ENCODE data around the gene KCNQ4. TPM values are rescaled to one million over a fixed set of nuclear protein-coding genes. Genes with fewer than 3 reads are reported as not detected.

KCNQ4 gene
- total and polyA plus RNA-seq, 7 donors: 1.9 to 9.1 (median 4.6) TPM

DNA sequence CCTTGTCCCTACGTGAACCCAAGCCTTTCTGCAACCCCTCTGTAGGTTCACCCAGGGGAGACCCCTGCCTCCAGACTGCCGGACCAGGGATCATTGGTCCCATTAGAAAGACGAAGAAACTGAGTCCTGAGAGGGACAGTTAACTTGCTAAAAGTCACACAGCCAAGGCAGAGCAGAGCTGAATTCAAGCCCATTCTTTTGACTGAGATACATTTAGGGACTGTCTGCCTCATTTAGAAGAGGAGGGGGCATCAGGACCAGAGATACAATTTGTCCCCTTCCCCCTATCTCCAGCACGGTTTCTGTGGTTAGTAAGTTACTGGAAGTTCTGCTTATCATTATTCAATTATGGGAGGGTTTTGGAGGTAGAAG, 19.1 kb downstream of the KCNQ4 start:
- DNase-seq: no peak
- no peak for ATAC-seq
- no peaks in the 10 kb centered on the region for H3K9me3 ChIP-seq
- 51 to 79% (median 62%) methylated on average over 4 of the region's 4 CpGs for WGBS, 3 donors
- peak overlapping the region; percentile 67 for H3K27ac ChIP-seq
- TF ChIP-seq CTCF (IDR thresholded peaks at IDR 0.05): no peak
- peak overlapping the region; percentile 55 for H3K4me3 ChIP-seq
- no peaks in the 10 kb centered on the region for H3K27me3 ChIP-seq (ENCODE audit: insufficient read depth in 3 of 3, low read length in 2 of 3)
- H3K4me1 ChIP-seq: peaks cover 59% of the 10 kb centered on the region
- no peaks in the 10 kb centered on the region for H3K36me3 ChIP-seq (ENCODE audit: insufficient read depth in 1 of 2, low read depth in 1 of 2)
- intact Hi-C loops (cut with DNase I): no loop called here

DNA sequence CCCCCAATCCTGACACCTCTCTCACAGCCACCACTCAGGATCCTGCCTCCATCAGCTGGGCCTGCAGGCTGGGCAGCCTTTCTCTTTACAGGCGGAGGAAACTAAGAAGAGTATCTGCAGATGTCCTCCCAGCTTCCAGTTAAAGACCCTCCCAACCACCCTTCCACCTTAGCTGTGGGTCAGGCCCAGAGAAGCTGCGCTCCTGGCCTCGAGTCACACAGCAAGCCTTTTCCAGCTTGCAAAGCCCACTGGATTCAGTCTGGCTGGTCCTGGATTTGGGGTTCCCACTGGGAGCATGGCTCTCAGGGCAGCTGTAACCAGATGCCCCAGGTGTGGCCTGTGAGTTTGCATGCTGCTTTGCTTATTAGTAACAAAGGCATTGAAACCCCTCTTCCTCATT, 19.9 kb downstream of the KCNQ4 start:
- H3K27ac ChIP-seq: peak overlapping the region; percentile 67
- H3K27me3 ChIP-seq (ENCODE audit: insufficient read depth in 3 of 3, low read length in 2 of 3): no peaks in the 10 kb centered on the region
- intact Hi-C loops (cut with DNase I): no loop called here
- H3K4me1 ChIP-seq: peaks cover 54% of the 10 kb centered on the region
- H3K4me3 ChIP-seq: no peak overlapping the region
- no peak for ATAC-seq
- H3K36me3 ChIP-seq (ENCODE audit: insufficient read depth in 1 of 2, low read depth in 1 of 2): no peaks in the 10 kb centered on the region
- no peaks in the 10 kb centered on the region for H3K9me3 ChIP-seq
- DNase-seq: no peak
- no peak for TF ChIP-seq CTCF (IDR thresholded peaks at IDR 0.05)
- 85 to 91% (median 90%) methylated on average over 3 of the region's 3 CpGs for WGBS, 3 donors

DNA sequence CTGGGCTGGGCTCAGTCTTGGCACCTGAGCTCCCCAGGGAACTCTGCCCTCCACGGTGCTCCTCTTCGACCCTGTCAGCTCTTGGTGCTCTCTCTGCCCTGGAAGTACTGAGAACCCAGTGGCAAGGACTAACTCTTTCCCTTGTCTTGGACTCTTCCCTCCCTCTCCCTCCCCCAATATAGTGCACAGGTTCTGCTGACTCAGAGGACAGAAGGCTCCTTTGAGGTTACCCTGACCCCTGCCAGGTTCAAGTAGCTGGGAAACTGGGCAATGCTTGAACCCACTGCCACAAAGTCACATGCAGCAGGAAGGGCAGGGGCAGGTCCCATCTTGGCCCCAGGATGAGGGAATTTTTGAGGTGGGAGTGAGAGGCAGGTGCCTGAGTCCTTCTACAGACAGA, 20.3 kb downstream of the KCNQ4 start:
- DNase-seq: no peak

GRCh38 chr1:40806240-40806639, 22.7 kb downstream of the KCNQ4 start:
- intact Hi-C loops (cut with DNase I): no loop called here
- H3K27ac ChIP-seq: peak overlapping the region; percentile 65
- no peaks in the 10 kb centered on the region for H3K36me3 ChIP-seq (ENCODE audit: insufficient read depth in 1 of 2, low read depth in 1 of 2)
- ATAC-seq (no peak), DNase-seq (no peak)
- TF ChIP-seq CTCF (IDR thresholded peaks at IDR 0.05): no peak
- H3K27me3 ChIP-seq (ENCODE audit: insufficient read depth in 3 of 3, low read length in 2 of 3): no peaks in the 10 kb centered on the region
- H3K9me3 ChIP-seq: no peaks in the 10 kb centered on the region
- peaks cover 34% of the 10 kb centered on the region for H3K4me1 ChIP-seq
- 83 to 92% (median 85%) methylated on average over 3 of the region's 3 CpGs for WGBS, 3 donors
- no peak overlapping the region for H3K4me3 ChIP-seq

More for the DNA sequence above, 20.3 kb downstream of the KCNQ4 start:
- 26 to 42% (median 39%) methylated on average over 2 of the region's 2 CpGs for whole genome bisulfite sequencing, 3 donors
- no peak for ATAC-seq
- intact Hi-C loops (cut with DNase I): no loop called here
- Histone ChIP-seq H3K4me3 (no peak overlapping the region), H3K4me1 (peaks cover 50% of the 10 kb centered on the region), H3K9me3 (no peaks in the 10 kb centered on the region), H3K27ac (no peak overlapping the region), H3K27me3 (ENCODE audit: insufficient read depth in 3 of 3, low read length in 2 of 3) (no peaks in the 10 kb centered on the region), H3K36me3 (ENCODE audit: insufficient read depth in 1 of 2, low read depth in 1 of 2) (no peaks in the 10 kb centered on the region)
- TF ChIP-seq CTCF (IDR thresholded peaks at IDR 0.05): no peak
